IMR-90 (cell line): ENCODE measurements around the gene MTOR. TPM values are rescaled to one million over a fixed set of nuclear protein-coding genes. Genes with fewer than 3 reads are reported as not detected.

Experiments used
- ATAC-seq: fragments of 200-7000 bp; cut with Tn5 transposase; 2 replicates; pipeline ENCODE4 v1.9.1; 2020; ENCODE audit warnings: low read depth, mild to moderate bottlenecking, moderate library complexity
- BruUV-seq: library from RNA; stranded (reverse); fragments of 400-500 nt; replicated peaks from 2 replicates; lab custom pipeline; 2021; lab: Mats Ljungman, UMichigan
- CTCF ChIA-PET: fragments of 300-600 bp; formaldehyde crosslinking; extraction: SDS; loops from one replicate; lab custom pipeline; 2021; ENCODE audit warnings: antibody characterized with exemption; lab: Yijun Ruan, JAX
- POLR2A ChIA-PET: fragments of 300-600 bp; sonication (Branson Sonifier 250); formaldehyde crosslinking; loops from one replicate; lab custom pipeline; 2022; ENCODE audit warnings: antibody characterized with exemption; ENCODE audit not compliant: unreplicated experiment; lab: Charles Lee
- DNase-seq: peaks from one replicate; pipeline ENCODE4 v3.0.0; 2013
- H2AFZ ChIP-seq: replicated peaks from 2 replicates; pipeline ENCODE3; 2013; ENCODE audit warnings: low read length, mild to moderate bottlenecking; ENCODE audit not compliant: poor library complexity
- H2AK5ac ChIP-seq: 2 replicates; pipeline ENCODE4 v1.6.1; 2013; ENCODE audit warnings: low read depth, low read length, inconsistent platforms
- H2AK9ac ChIP-seq: replicated peaks from 2 replicates; pipeline ENCODE3; 2013; ENCODE audit warnings: mild to moderate bottlenecking, low read depth, low read length, moderate library complexity; ENCODE audit not compliant: poor library complexity
- H2BK120ac ChIP-seq: 2 replicates; pipeline ENCODE4 v1.6.1; 2013; ENCODE audit warnings: low read depth, low read length, inconsistent platforms
- H2BK15ac ChIP-seq: 3 replicates; pipeline ENCODE4 v1.6.1; 2013; ENCODE audit warnings: low read depth, low read length, inconsistent platforms
- H2BK20ac ChIP-seq: 2 replicates; pipeline ENCODE4 v1.6.1; 2013; ENCODE audit warnings: low read depth, mild to moderate bottlenecking, inconsistent platforms, low read length, moderate library complexity
- H2BK5ac ChIP-seq: 2 replicates; pipeline ENCODE4 v1.6.1; 2013; ENCODE audit warnings: mild to moderate bottlenecking, low read depth, low read length, inconsistent platforms; ENCODE audit not compliant: poor library complexity, severe bottlenecking
- H3K14ac ChIP-seq: replicated peaks from 2 replicates; pipeline ENCODE4 v1.6.1; 2013; ENCODE audit warnings: low read depth, low read length, inconsistent platforms
- H3K18ac ChIP-seq: 2 replicates; pipeline ENCODE4 v1.6.1; 2013; ENCODE audit warnings: low read depth, low read length, control low read depth
- H3K23ac ChIP-seq: 2 replicates; pipeline ENCODE4 v1.6.1; 2013; ENCODE audit warnings: low read depth, low read length, inconsistent platforms
- H3K27ac ChIP-seq: 2 replicates; pipeline ENCODE4 v1.5.1; 2013; ENCODE audit warnings: mild to moderate bottlenecking, control low read depth, low read length; ENCODE audit not compliant: insufficient read depth
- H3K27me3 ChIP-seq: 2 replicates; pipeline ENCODE4 v1.6.1; 2013; ENCODE audit warnings: low read length; ENCODE audit not compliant: control insufficient read depth, insufficient read depth
- H3K36me3 ChIP-seq: 2 replicates; pipeline ENCODE4 v1.6.1; 2013; ENCODE audit warnings: low read length, mixed read lengths; ENCODE audit not compliant: control insufficient read depth, insufficient read depth
- H3K4ac ChIP-seq: 2 replicates; pipeline ENCODE4 v1.6.1; 2013; ENCODE audit warnings: low read depth, low read length, inconsistent platforms
- H3K4me1 ChIP-seq: 2 replicates; pipeline ENCODE4 v1.6.1; 2013; ENCODE audit warnings: low read length, mixed read lengths; ENCODE audit not compliant: control insufficient read depth, insufficient read depth
- H3K4me2 ChIP-seq: 2 replicates; pipeline ENCODE4 v1.6.1; 2013; ENCODE audit warnings: low read depth, mild to moderate bottlenecking, control low read depth, low read length, moderate library complexity
- H3K4me3 ChIP-seq: 2 replicates; pipeline ENCODE4 v1.5.1; 2013; ENCODE audit warnings: low read depth, mild to moderate bottlenecking, control low read depth, low read length, moderate library complexity; ENCODE audit not compliant: insufficient read depth
- H3K56ac ChIP-seq: 2 replicates; pipeline ENCODE4 v1.6.1; 2013; ENCODE audit warnings: low read length, inconsistent platforms; ENCODE audit not compliant: insufficient read depth; ENCODE audit errors: extremely low read depth
- H3K79me1 ChIP-seq, 2 experiments: 2 replicates each; pipeline ENCODE4 v1.6.1; 2013; ENCODE audit warnings: low read length in 2 of 2, inconsistent platforms in 1 of 2, low read depth in 1 of 2
- H3K9ac ChIP-seq: 2 replicates; pipeline ENCODE4 v1.6.1; 2013; ENCODE audit warnings: low read depth, low read length, control low read depth
- H3K9me1 ChIP-seq: 2 replicates; pipeline ENCODE4 v1.6.1; 2013; ENCODE audit warnings: low read length, inconsistent platforms; ENCODE audit not compliant: insufficient read depth
- H3K9me3 ChIP-seq: 2 replicates; pipeline ENCODE4 v1.6.1; 2013; ENCODE audit warnings: low read length; ENCODE audit not compliant: control insufficient read depth, insufficient read depth
- H4K20me1 ChIP-seq: 2 replicates; pipeline ENCODE4 v1.6.1; 2013; ENCODE audit warnings: low read length, inconsistent platforms; ENCODE audit not compliant: insufficient read depth
- H4K5ac ChIP-seq: 2 replicates; pipeline ENCODE4 v1.6.1; 2013; ENCODE audit warnings: mild to moderate bottlenecking, low read depth, low read length, control low read depth
- H4K8ac ChIP-seq, 2 experiments: 2 replicates each; pipeline ENCODE4 v1.6.1; 2013; ENCODE audit warnings: low read depth in 2 of 2, low read length in 2 of 2, control low read depth in 1 of 2, inconsistent platforms in 1 of 2
- H4K91ac ChIP-seq: 2 replicates; pipeline ENCODE4 v1.6.1; 2013; ENCODE audit warnings: low read depth, low read length, inconsistent platforms; ENCODE audit not compliant: insufficient read depth
- BHLHE40 ChIP-seq: fragments of 150-350 bp; IDR thresholded peaks from 2 replicates; pipeline ENCODE4 v1.6.1; 2016; ENCODE audit warnings: mild to moderate bottlenecking, low read depth, low read length
- CEBPB ChIP-seq: IDR thresholded peaks from 2 replicates; pipeline ENCODE4 v1.6.1; 2012; ENCODE audit warnings: low read depth, low read length, improper control_type of control experiment
- CHD1 ChIP-seq: IDR thresholded peaks from 2 replicates; pipeline ENCODE4 v1.6.1; 2012; ENCODE audit warnings: low read depth, low read length, improper control_type of control experiment
- FOS ChIP-seq: fragments of 150-350 bp; IDR thresholded peaks from 2 replicates; pipeline ENCODE4 v1.6.1; 2016; ENCODE audit warnings: low read depth, low read length
- MAFK ChIP-seq: IDR thresholded peaks from 2 replicates; pipeline ENCODE4 v1.6.1; 2012; ENCODE audit warnings: low read depth, low read length, improper control_type of control experiment
- MAZ ChIP-seq: IDR thresholded peaks from 2 replicates; pipeline ENCODE4 v1.6.1; 2012; ENCODE audit warnings: low read depth, mild to moderate bottlenecking, low read length, improper control_type of control experiment, moderate library complexity, borderline replicate concordance
- MXI1 ChIP-seq: IDR thresholded peaks from 2 replicates; pipeline ENCODE4 v1.6.1; 2012; ENCODE audit warnings: low read depth, mild to moderate bottlenecking, low read length, moderate library complexity, borderline replicate concordance
- NFE2L2 ChIP-seq: fragments of 150-350 bp; IDR thresholded peaks from 2 replicates; pipeline ENCODE4 v1.6.1; 2016; ENCODE audit warnings: low read depth, mild to moderate bottlenecking, low read length
- POLR2A ChIP-seq: IDR thresholded peaks from 2 replicates; pipeline ENCODE4 v1.6.1; 2012; ENCODE audit warnings: mild to moderate bottlenecking, low read depth, low read length
- RAD21 ChIP-seq: IDR thresholded peaks from 2 replicates; pipeline ENCODE4 v1.6.1; 2012; ENCODE audit warnings: low read length, improper control_type of control experiment
- RCOR1 ChIP-seq: IDR thresholded peaks from 2 replicates; pipeline ENCODE4 v1.6.1; 2012; ENCODE audit warnings: mild to moderate bottlenecking, low read length, improper control_type of control experiment; ENCODE audit not compliant: insufficient replicate concordance
- RFX5 ChIP-seq: IDR thresholded peaks from 2 replicates; pipeline ENCODE4 v1.8.0; 2012; ENCODE audit warnings: low read depth, mild to moderate bottlenecking, low read length, moderate library complexity
- SMC3 ChIP-seq: fragments of 150-350 bp; IDR thresholded peaks from 2 replicates; pipeline ENCODE4 v1.6.1; 2016; ENCODE audit warnings: low read depth, mild to moderate bottlenecking, antibody characterized with exemption, low read length, moderate library complexity
- WGBS, 2 experiments: methylation state at CpG; one replicate each; pipeline versions ENCODE4 v1.1.5 to v1.1.7; 2013; ENCODE audit warnings: missing lambda C conversion rate in 2 of 2; ENCODE audit not compliant: insufficient read length in 1 of 2; ENCODE audit errors: extremely low coverage in 2 of 2; 5-methylcytosine and 5-hydroxymethylcytosine counted together
- dilution Hi-C: fragments of 300-500 bp; cut with HindIII; formaldehyde crosslinking; loops from one replicate; pipeline ENCODE4 v1.14.3; 2018; ENCODE audit warnings: low sequenced_read_pairs; ENCODE audit not compliant: unreplicated experiment
- in situ Hi-C: fragments of 300-500 bp; cut with MboI; formaldehyde crosslinking; loops from 3 replicates; pipeline ENCODE4 v1.14.3; 2019; ENCODE audit warnings: low sequenced_read_pairs, inconsistent platforms, mixed read lengths
- intact Hi-C: fragments of 100-400 bp; cut with micrococcal nuclease; formaldehyde crosslinking; loops from 2 replicates; pipeline ENCODE4 v1.10.0; 2022
- polyA plus RNA-seq, 3 experiments: library from polyadenylated mRNA; depleted of rRNA; stranded (reverse); fragments of >200 nt; gene quantifications; 2 replicates each; pipeline ENCODE4 v1.2.3, GENCODE V29; 2012; ENCODE audit warnings: low replicate concordance in 1 of 3
- total RNA-seq: library from RNA; depleted of rRNA; stranded (reverse); fragments of >200 nt; gene quantifications from 2 replicates; pipeline ENCODE4 v1.2.3, GENCODE V29; 2012
- TF ChIP-seq, protein P1 (sequence below): fragments of 150-350 bp; IDR thresholded peaks from 2 replicates; pipeline ENCODE4 v1.6.1; 2017; ENCODE audit warnings: mild to moderate bottlenecking, antibody characterized with exemption, low read length, low read depth
- TF ChIP-seq, protein P2 (sequence below): conservative IDR thresholded peaks from 2 replicates; pipeline ENCODE4 v1.5.1; 2012; ENCODE audit warnings: mild to moderate bottlenecking, low read depth, low read length, improper control_type of control experiment
- TF ChIP-seq, protein P3 (sequence below): fragments of 150-350 bp; IDR thresholded peaks from 2 replicates; pipeline ENCODE4 v1.6.1; 2016; ENCODE audit warnings: low read depth, mild to moderate bottlenecking, low read length, moderate library complexity, borderline replicate concordance

Gene MTOR
- total and polyA plus RNA-seq, 2 of the 4 experiments (the other 2 are of a cell fraction): 19.2 to 36.7 TPM

DNA sequence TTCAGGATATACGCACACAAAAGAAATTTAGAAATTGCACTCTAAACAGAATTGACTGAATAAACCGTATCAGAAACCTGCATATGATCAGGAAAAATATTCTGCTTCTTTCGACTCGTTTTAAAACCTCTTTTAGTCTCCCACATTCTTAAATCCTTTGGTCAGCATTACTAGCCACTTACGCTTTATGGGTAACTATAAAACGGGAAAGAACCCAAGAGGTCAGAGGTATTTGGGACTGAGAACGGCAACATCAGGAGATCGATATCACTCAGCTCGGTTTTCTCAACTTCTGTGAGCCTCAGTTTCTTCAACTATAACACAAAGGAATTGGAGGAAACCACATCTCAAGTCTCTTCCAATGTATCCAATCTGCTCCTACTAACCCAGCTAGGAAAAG lies 109.6 kb downstream of the MTOR start:
- H3K23ac ChIP-seq: no peak overlapping the region
- H3K36me3 ChIP-seq: peaks cover 17% of the 10 kb centered on the region
- no TSS peak for BruUV-seq
- H2BK20ac ChIP-seq: no peak overlapping the region
- dilution Hi-C loops: no loop called here
- no peak overlapping the region for H2BK15ac ChIP-seq
- H3K14ac ChIP-seq: no peak overlapping the region
- in situ Hi-C loops: no loop called here
- POLR2A ChIA-PET: no interaction called here
- H2AFZ ChIP-seq: no peak overlapping the region
- no peak overlapping the region for H4K5ac ChIP-seq
- H3K9me3 ChIP-seq: no peaks in the 10 kb centered on the region
- H3K18ac ChIP-seq: no peak overlapping the region
- no peaks in the 10 kb centered on the region for H3K27me3 ChIP-seq
- WGBS, 2 experiments: 100% methylated on average over 2 of the region's 9 CpGs; no CpG with 5 or more reads in 1 of the 2 experiments
- no peak overlapping the region for H3K27ac ChIP-seq
- H3K9me1 ChIP-seq: peaks cover 12% of the 10 kb centered on the region; the same call in 1 of the 2 replicates
- no peak overlapping the region for H3K4me3 ChIP-seq
- DNase-seq: no peak
- CTCF ChIA-PET: no interaction called here
- H4K20me1 ChIP-seq: no peaks in the 10 kb centered on the region
- no peak overlapping the region for H2AK5ac ChIP-seq
- no peak overlapping the region for H4K91ac ChIP-seq
- H4K8ac ChIP-seq: no peak overlapping the region
- no peak for TF ChIP-seq RCOR1
- TF ChIP-seq FOS: no peak
- TF ChIP-seq POLR2A: no peak
- TF ChIP-seq, protein P1, sequence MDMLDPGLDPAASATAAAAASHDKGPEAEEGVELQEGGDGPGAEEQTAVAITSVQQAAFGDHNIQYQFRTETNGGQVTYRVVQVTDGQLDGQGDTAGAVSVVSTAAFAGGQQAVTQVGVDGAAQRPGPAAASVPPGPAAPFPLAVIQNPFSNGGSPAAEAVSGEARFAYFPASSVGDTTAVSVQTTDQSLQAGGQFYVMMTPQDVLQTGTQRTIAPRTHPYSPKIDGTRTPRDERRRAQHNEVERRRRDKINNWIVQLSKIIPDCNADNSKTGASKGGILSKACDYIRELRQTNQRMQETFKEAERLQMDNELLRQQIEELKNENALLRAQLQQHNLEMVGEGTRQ: no peak
- TF ChIP-seq, protein P2, sequence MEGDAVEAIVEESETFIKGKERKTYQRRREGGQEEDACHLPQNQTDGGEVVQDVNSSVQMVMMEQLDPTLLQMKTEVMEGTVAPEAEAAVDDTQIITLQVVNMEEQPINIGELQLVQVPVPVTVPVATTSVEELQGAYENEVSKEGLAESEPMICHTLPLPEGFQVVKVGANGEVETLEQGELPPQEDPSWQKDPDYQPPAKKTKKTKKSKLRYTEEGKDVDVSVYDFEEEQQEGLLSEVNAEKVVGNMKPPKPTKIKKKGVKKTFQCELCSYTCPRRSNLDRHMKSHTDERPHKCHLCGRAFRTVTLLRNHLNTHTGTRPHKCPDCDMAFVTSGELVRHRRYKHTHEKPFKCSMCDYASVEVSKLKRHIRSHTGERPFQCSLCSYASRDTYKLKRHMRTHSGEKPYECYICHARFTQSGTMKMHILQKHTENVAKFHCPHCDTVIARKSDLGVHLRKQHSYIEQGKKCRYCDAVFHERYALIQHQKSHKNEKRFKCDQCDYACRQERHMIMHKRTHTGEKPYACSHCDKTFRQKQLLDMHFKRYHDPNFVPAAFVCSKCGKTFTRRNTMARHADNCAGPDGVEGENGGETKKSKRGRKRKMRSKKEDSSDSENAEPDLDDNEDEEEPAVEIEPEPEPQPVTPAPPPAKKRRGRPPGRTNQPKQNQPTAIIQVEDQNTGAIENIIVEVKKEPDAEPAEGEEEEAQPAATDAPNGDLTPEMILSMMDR: no peak
- no peak for TF ChIP-seq MAZ
- TF ChIP-seq CHD1: no peak
- TF ChIP-seq, protein P3, sequence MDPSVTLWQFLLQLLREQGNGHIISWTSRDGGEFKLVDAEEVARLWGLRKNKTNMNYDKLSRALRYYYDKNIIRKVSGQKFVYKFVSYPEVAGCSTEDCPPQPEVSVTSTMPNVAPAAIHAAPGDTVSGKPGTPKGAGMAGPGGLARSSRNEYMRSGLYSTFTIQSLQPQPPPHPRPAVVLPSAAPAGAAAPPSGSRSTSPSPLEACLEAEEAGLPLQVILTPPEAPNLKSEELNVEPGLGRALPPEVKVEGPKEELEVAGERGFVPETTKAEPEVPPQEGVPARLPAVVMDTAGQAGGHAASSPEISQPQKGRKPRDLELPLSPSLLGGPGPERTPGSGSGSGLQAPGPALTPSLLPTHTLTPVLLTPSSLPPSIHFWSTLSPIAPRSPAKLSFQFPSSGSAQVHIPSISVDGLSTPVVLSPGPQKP: no peak
- TF ChIP-seq MXI1: no peak
- TF ChIP-seq NFE2L2: no peak
- TF ChIP-seq SMC3: no peak
- TF ChIP-seq RAD21: no peak
- TF ChIP-seq BHLHE40: no peak
- no peak for TF ChIP-seq CEBPB
- no peak for TF ChIP-seq RFX5
- no peak for TF ChIP-seq MAFK
- H2AK9ac ChIP-seq: no peak overlapping the region
- H3K4me1 ChIP-seq: peaks cover 9% of the 10 kb centered on the region
- H2BK5ac ChIP-seq: no peak overlapping the region
- H3K4me2 ChIP-seq: no peak overlapping the region
- H3K56ac ChIP-seq: no peak overlapping the region
- ATAC-seq: no peak
- H3K9ac ChIP-seq: no peak overlapping the region
- H2BK120ac ChIP-seq: no peak overlapping the region
- peaks cover 5 to 11% of the 10 kb centered on the region in 2 experiments; a peak in 3 of 4 replicates for H3K79me1 ChIP-seq
- H3K4ac ChIP-seq: no peak overlapping the region
- intact Hi-C loops: loop anchor here (5.0 kb wide), 1 partner anchor 55 kb away; the partner anchor contains the start of gene EXOSC10
